NCI-H345 (cell line): ENCODE results near the gene SLC16A7.
"Not testable (repeated sequence)": the region's sequence is repeated elsewhere in the genome, so short reads cannot be mapped to it uniquely, and the experiment has no call there.

Experiments
- DNase-seq: peaks from one replicate; lab custom pipeline; 2025; lab: John Stamatoyannopoulos, UW

Gene SLC16A7

DNA sequence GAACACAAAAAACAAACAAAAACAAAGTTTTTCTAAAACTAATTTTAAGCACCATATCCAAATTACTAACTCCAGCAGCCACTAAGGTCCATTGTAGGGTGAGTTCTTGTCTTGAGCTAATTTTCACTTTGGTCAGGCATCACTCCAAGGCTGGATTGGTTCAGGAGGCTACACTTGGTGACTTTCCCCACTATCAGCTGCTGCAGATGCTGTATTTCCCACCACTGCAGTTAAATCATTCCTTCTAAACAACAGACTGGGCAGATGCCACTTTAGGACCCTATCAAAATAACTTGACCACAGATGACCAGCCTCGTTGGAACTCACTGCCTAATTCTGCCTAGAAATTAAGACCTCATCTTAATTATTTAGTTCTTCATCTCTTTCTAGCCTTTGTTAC lies 140.5 kb downstream of the SLC16A7 start:
- no peak for DNase-seq

DNA sequence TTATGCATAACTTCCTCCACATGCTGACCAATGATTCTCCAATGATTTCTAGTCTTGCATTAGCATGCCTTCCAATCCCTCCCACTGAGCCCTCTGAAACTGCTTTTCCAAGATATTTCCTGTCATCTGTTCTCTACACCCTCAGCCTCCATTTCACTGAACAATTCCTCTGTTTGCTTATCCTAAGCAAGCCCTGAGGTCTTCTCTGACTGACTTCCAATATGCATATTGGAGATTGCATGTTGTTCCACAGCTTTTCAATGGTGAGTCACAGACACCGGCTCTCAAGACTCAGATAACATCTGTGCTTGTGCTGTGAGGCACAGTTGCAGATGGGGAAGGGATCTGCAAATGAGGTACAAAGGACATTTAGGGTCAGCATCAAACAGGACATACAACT lies 141.0 kb downstream of the SLC16A7 start:
- DNase-seq: peak; percentile 21

DNA sequence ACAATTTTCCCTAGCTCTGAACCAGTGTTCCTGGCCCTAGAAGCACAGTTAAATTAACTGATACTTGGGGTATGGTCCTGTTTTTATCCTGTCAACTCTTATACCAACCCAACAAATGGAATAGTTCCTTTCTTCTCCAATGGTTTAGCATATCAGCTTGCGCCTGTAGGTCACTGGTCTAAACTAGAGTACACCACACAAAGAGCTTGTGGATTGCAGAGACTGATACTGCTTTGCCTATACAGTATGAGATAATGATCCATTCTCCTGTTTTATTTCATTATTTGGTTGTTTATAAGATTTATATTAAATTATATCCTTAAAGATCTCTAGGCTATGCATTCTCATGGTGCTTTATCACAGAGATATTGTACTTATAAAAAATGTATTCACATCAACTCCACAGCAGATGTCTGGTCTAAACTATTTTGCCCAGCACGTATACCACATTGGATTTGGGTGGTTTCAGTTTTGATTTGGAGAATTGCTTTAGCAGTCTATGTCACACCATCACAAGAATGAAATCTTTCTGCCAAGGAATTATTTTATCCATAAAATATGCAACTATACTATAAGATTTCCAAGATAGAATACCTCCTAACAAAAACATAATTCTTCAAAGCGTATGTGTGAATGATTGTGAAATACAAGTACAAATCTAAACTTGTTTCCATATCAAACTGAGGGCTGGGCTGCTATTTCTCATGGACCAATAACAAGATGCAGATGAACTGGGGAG lies 142.1 kb downstream of the SLC16A7 start:
- DNase-seq: no peak

DNA sequence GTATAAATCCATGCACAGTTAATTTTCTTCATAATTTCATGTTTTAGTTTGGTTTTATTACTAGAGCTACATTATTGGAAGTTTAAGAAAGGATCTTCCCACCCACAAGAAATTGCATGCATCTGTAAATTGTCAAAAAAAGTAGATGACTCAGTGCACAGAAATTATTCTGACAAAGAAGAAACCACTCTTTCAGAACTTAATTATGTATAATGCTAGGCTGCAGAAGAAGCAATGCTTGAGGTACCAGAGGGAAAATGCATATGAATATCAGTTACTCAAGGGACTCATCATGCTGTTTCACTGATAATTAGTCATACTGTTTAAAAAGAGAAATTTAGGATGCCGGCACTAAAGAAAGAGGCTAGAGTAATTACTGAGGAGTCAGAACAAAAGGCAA lies 147.0 kb downstream of the SLC16A7 start:
- DNase-seq: no peak

DNA sequence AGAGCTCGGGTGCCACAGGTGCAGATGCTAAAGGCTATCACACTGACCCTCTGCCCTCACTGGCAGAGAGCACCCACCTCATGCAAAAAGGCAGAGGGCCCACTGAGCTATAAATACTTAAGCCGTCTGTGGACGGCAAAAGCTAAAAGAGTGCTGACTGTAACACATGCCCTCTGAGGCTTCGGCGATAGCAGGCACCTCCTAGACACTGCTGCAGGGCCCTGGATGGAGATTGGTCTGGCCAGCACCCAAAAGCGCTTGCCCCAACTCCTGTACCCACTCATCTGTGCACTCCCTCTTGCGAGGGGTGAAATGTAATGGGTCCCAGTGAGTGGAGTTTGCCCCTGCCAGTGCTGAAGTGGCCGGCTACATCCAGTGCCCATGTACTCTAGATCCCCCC lies 148.7 kb downstream of the SLC16A7 start:
- DNase-seq: no peak

DNA sequence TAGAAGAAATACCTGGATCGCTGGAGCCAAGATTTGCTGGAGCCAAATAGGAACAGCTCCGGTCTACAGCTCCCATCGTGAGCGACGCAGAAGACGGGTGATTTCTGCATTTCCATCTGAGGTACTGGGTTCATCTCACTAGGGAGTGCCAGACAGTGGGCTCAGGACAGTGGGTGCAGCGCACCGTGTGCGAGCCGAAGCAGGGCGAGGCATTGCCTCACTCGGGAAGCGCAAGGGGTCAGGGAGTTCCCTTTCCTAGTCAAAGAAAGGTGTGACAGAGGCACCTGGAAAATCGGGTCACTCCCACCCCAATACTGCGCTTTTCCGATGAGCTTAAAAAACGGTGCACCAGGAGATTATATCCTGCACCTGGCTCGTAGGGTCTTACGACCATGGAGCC lies 155.3 kb downstream of the SLC16A7 start:
- DNase-seq: not testable (repeated sequence)

DNA sequence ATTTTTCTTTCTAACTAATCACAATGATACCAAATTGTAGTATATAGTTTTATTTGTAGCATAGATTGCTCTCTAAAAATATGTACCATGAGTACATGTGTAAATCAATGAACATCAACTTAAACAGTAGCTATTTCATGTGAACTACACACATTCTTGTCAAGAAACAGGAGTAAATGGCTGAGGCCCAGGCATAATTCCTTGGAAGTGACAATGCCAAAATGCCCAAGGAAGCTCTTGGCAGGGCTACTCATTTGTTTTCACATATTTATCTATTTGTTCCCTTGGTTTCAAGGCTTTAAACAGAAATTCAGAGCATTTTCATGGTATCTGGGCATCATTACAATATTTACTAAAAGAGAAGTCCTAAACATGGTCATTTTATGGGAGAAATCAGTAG lies 165.7 kb downstream of the SLC16A7 start:
- DNase-seq: no peak

DNA sequence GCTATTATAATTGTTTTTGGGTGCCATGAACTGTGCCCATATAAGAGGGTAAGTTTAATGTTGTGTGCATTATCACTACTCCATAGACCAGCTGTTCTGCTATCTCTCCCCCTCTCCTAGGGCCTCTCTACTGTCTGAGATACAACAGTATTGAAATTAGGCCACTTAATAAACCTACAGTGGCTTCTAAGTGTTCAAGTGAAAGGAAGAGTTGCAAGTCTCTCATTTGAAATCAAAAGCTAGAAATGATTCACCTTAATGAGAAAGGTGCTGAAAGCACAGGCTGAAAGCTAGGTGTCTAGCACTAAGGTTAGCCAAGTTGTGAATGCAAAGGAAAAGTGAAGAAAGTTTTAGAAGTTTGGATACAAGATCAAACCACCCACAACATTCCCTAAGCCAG lies 168.0 kb downstream of the SLC16A7 start:
- no peak for DNase-seq

DNA sequence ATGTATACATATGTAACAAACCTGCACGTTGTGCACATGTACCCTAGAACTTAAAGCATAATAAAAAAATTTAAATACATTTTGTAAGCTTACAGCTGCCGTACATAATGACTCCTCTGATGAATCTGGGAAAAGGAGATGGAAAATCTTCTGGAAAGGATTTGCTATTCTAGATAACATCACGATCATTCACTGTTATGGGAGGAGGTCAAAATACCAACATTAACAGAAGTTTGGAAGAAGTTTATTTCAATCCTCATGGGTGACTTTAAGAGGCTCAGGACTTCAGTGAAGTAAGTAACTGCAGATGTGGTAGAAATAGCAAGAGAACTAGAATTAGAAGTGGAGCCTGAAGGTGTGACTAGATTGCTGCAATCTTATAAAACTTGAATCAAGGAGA lies 172.2 kb downstream of the SLC16A7 start:
- no peak for DNase-seq

DNA sequence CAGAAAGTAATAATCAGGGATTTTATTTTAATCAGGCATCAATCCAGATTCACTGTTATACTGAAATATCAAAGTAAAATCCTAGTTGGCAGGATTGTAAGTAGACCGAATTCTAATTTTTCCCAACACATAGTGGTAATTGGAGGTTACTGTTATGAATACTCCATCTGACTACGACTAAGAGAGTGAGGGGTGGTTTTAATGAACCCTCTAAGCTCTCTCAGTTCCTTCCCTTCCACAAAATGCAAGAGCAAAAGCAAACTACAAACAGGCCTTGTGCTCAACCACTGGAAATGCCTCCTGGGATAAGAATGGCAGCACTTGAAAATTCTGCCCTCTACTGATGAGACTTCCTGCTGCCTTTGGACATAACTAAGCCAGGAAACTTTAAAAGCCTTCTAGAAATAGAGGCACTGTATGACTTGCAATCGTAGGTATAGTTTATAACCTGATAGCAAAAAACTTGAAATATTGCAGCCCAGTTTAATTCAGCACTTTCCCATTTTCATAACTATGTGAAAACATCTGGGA lies 184.8 kb downstream of the SLC16A7 start:
- DNase-seq: no peak

DNA sequence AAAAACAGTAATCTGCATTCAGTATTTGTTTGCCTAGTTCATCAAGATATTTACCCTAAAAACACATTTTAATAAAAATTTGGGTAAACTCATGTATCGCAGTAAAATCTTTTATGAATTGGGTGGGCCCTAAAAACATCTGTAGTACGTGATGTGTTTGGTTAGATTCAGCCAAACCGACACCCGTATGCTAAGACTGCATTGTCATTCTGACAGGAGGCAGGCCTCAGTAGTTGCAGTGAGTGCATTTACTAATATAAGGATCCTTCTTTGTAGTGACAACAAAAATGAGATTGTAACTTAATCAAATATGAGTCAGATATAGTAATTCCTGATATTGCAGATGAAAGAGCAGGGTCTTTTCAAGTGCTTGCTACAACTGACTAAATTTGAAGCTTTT lies 191.8 kb downstream of the SLC16A7 start:
- no peak for DNase-seq

DNA sequence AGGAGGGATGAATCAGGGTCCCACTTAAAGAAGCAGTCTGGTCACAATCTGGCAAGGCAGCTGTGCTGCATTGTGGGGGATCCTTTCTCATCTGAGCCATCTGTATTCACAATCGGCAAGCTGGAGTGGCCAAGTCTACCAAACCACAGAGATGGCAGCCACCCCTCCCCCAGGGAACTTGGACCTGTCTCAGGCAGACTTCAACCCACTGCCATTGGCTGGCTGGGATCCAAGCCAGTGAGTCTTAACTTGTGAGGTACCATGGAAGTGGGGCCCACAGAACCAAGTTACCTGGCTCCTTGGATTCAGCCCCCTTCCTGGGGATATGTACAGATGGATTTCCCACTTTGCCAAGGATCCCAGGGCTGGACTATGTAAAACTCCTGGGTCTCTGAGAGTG lies 196.8 kb downstream of the SLC16A7 start:
- DNase-seq: no peak

DNA sequence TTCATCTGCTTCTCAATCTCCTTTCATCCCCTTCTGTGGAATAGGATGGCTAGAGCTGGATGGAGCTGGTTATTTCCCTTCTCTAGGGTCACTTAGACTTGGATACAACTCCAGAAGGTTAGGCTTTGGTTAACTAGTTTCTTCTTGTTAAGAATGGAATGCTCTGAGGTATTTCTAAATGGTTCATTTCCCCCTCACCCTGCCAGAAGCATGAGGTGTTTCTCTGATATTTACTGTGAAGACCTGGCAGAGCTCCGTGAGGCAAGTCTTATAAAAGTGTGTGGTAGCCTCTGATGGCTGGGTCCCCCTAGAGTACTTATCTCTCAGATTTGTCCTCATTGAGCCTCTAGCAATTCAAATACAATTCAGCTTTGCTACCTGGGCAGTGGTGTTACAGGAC lies 207.9 kb downstream of the SLC16A7 start:
- no peak for DNase-seq

DNA sequence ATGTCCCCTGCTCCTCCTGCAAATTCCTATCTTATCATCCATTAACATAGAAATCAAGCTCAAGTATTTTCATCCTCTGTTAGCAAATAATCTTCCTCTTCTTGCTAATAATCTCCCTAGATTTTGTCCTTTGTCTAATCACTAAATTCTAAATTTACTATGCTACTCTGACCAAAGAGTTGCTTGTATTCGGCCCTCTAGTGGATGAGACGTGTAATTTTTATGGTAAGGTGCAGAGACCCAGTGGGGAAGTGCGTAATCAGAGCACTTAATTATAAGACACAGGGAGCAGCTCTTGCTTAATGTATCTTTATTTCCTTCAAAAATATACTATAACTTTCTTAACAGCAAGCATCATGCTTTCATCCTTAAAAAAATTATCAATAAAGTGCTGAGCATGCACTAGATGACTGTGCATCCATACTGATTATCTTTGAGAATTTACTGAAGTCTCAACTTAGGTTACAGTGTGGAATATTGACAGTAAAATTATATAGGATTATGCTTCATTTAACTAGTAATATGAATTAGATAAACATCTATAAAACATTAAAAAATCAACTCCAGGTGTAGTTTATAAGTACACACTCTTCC lies 212.6 kb downstream of the SLC16A7 start:
- peak; percentile 26 for DNase-seq

DNA sequence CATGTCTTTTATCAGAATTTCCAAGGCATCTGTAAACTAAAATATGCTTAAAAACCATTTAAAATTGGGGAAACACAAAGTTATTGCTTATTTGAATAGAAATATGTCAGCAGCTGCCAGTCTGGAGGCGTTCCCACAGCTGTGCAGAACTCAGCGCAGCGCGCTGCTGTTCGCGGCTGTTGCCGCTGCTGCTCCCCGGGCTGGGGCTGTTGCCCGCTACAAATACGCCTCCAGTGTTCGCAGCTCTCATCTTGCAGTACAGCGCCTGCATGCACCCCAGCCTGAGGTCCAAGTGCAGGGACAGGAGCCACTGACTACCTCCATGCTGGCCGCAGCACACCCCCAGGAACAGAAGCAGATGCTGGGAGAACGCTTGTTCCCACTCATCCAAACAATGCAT lies 216.2 kb downstream of the SLC16A7 start:
- DNase-seq: no peak

DNA sequence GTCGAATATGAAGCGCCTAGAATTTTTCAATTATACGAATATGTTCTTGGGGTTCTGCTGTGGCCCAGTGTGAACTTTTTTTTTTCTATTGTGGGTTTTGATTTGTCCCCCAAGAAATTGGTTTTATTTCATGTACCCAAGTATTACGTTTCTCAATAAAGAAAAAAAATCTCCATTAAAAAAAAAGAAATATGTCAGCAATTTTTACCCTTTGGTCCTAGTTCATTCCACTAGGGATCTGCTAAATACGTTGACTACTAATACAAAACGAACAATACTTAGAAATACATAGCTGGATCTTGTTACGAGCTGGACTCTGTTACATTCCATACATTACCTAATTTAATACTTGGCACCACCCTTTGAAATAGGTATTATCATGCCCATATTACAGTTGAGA lies 216.9 kb downstream of the SLC16A7 start:
- DNase-seq: no peak

DNA sequence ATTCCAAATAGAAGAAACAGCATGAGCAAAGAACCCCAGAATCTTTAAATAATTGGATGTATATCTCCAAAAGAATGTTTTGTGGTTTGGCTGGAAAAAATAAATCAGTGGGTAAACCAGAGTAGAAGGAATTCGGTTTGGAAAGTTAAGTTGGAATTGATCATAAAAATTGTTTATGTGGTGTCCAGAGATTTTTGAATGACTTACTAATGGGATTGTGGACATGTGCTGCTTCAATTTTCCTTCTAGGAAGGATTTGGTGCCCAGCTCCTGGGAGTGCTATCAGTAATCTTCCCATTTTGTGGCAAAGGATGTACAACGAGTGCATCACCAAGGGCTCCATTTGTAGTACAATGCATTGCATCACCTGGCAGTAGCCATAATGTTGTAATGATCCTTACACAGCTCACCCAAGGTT lies 224.8 kb downstream of the SLC16A7 start:
- no peak for DNase-seq

DNA sequence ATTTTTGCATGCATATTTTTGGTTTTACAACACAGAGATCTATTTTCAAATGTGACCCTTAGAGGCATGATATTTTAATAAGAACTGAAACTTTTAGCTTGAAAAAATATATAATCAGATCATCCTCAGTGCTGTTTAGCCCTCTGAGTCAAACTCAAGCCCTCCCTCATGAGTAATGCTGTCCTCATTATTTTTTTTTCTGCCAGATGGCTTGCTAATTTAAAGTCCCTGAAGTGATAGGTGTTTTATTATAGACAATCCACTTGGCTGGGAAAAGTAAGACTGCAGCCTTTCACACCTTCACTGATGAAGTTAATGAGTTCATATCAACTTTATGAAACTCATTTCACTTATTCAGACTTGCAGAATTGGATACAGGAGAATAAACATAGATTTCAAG lies 227.7 kb downstream of the SLC16A7 start:
- no peak for DNase-seq

DNA sequence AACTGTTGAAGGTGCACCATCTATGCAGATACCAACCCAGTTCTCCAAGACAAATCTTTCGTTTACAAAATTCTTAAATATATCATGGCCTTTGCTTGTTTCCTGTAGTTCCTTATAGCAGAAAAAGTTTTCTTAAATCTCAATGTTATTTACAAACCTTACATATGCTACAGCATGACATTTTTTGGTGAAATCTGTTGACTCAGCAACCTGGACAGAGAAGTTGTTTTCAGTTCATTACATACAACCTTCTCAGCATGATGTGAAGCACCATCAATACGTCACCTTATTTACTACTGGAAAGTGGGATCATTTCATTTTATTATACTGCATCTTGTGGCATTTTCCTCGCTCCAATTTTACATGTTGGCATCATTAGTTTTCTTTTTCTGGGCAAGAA lies 231.9 kb downstream of the SLC16A7 start:
- DNase-seq: no peak

DNA sequence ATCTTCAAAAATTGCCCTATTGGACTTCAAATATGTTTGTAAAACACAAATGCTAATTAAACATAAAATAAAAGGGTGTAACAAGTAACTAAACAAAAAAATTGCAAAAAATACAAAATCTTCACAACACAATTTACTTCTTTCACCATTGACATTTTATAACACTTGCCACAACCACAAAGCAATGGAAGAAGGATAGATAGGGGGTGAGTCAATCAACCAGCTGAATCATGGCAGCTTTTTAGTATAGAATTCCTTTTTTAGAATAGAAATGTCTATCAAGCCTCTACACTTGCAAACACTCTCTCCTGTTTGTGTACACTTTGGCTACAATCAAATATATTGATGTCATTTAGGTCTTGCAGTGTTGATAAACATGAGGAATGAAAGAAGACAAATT lies 232.7 kb downstream of the SLC16A7 start:
- no peak for DNase-seq

DNA sequence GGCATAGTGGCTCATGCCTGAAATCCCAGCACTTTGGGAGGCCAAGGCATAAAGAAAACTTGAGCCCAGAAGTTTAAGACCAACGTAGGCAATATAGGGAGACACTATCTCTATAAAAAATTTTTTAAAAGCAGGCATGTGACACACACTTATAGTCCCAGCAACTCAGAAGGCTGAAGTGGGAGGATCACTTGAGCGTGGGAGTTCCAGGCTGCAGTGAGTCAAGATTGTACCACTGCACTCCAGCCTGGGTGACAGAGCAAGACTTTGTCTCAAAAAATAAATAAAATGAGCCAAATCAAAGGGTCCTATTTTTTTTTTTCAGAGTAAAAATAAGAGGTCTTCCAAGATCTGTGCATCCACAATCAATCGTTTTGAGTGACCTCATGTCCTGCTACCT lies 237.6 kb downstream of the SLC16A7 start:
- DNase-seq: no peak

DNA sequence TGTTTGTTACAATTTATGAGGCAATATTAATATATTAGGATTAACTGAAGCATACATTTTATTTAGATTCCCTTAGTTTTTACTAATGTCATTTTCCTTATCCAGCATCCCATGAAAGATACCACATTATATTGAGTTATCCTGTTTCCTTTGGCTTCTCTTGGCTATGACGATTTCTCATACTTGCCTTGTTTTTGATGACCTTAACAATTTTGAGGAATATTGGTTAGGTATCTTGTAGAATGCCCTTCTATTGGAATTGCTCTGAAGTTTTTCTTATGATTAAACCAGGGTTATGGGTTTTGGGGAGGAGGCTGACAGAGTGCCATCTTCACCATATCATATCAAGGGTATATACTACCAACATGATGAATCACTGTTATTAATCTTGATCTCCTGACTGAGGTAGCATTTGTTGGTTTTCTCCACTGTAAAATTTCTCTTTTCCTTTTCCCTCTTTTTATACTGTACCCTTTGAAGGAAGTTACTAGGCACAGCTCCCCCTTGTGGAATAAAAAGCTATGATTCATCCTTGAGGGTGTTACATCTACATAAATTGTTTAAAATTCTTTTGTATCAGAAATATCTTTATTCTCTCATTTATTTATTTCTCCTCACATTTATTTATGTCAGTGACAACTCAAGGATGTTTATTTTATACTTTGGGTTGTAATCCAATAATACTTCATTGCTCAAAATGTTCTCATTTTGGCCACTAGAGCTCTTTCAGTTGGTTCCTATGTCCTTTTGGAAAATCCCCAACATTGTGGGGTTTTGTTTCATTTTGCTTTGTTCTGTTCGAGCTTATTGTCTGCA lies 239.0 kb downstream of the SLC16A7 start:
- no peak for DNase-seq
